WI38 (cell line): ENCODE data around the gene SNED1.

ENCODE experiments used
- H3K4me3 ChIP-seq: 2 replicates; pipeline ENCODE4 v1.5.1; 2011; ENCODE audit warnings: low read depth, mild to moderate bottlenecking, control low read depth, low read length
- CTCF ChIP-seq: IDR thresholded peaks from 2 replicates; pipeline ENCODE4 v1.5.1; 2012; ENCODE audit warnings: low read depth, mild to moderate bottlenecking, control low read depth, low read length

SNED1 gene

GRCh38 chr2:241120440-241120839 is 122.0 kb downstream of the SNED1 start:
- no peak for TF ChIP-seq CTCF
- no peak overlapping the region for H3K4me3 ChIP-seq

- H3K4me3 ChIP-seq = no peak overlapping the region
- TF ChIP-seq CTCF = no peak
These were observed 122.6 kb downstream of the SNED1 start for GRCh38 chr2:241121008-241121407.

- TF ChIP-seq CTCF = no peak
- no peak overlapping the region for H3K4me3 ChIP-seq
These were observed 124.1 kb downstream of the SNED1 start for GRCh38 chr2:241122376-241123002.

- no peak for TF ChIP-seq CTCF
- no peak overlapping the region for H3K4me3 ChIP-seq
These were observed 125.6 kb downstream of the SNED1 start for GRCh38 chr2:241123816-241124536.

GRCh38 chr2:241125626-241126025 is 127.2 kb downstream of the SNED1 start:
- H3K4me3 ChIP-seq = no peak overlapping the region
- no peak for TF ChIP-seq CTCF

- no peak overlapping the region for H3K4me3 ChIP-seq
- no peak for TF ChIP-seq CTCF
These were observed 127.8 kb downstream of the SNED1 start for GRCh38 chr2:241126201-241126611.

- TF ChIP-seq CTCF = no peak
- H3K4me3 ChIP-seq = no peak overlapping the region
These were observed 128.4 kb downstream of the SNED1 start for GRCh38 chr2:241126771-241127202.
